SKM-1 (cell line): ENCODE results near the gene PRPF40B.

Experiments used
- DNase-seq: peaks from one replicate; lab custom pipeline; 2025; ENCODE audit not compliant: unreplicated experiment; lab: John Stamatoyannopoulos, UW

Gene PRPF40B

GRCh38 chr12:49680075-49680474 lies 56.7 kb downstream of the PRPF40B start:
- no peak for DNase-seq

- DNase-seq: no peak
Measured at GRCh38 chr12:49683599-49684309, 60.4 kb downstream of the PRPF40B start.

GRCh38 chr12:49684310-49684854 lies 61.0 kb downstream of the PRPF40B start:
- no peak for DNase-seq

- DNase-seq: no peak
Measured at GRCh38 chr12:49687941-49688340, 64.6 kb downstream of the PRPF40B start.

GRCh38 chr12:49689237-49689636 lies 65.9 kb downstream of the PRPF40B start:
- no peak for DNase-seq

- no peak for DNase-seq
Measured at GRCh38 chr12:49689785-49690184, 66.4 kb downstream of the PRPF40B start.

DNA sequence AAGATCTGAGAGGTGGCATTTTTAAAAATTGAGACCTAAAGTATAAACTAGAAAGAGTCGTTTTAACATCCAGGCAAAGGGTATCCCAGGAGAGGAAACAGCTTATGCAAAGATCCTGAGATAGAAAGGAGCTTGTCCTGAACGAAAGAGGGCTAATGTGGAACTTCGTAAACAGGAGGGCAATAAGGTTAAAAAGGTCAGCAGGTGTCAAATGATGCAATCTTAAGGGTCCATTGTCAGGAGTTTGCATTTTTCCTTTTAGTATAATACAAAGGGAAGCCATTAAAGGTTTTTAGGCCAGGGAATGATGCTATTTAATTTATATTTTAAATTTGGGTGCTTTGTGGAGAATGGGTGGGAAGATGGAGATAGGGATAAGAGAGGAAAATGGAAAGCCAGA lies 69.5 kb downstream of the PRPF40B start:
- DNase-seq: no peak

DNA sequence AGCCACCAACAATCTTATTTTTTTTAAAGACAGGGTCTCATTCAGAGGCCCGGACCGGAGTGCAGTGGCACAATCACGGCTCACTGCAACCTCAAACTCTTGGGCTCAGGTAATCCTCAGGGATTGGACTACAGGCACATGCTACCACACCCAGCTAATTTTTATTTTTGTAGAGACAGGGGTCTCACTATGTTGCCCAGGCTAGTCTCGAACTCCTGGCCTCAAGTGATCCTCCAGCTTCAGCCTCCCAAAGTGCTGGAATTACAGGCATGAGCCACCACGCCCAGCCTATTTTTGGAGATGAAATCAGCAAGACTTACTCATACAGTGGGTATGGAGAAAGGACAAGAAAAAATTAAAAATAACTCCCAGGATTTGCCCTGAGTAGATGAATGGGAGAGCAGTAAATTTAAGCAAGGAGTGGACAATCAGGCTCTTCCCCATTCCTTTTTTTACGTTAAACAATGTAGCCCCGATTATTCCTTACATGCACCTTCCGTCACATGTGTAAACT lies 70.6 kb downstream of the PRPF40B start:
- no peak for DNase-seq
